HEK293 (cell line): Measurements from ENCODE around the gene SLC39A1.
A peak's percentile ranks its signal among the peaks of the same experiment; 100 is the strongest.

ENCODE experiments used
- CTCF ChIA-PET: fragments of 350-600 bp; formaldehyde crosslinking; extraction: SDS; loops from one replicate; lab custom pipeline; 2021; ENCODE audit warnings: antibody characterized with exemption; lab: Yijun Ruan, JAX
- POLR2A ChIA-PET: fragments of 300-600 bp; formaldehyde crosslinking; extraction: SDS; loops from one replicate; lab custom pipeline; 2020; ENCODE audit warnings: antibody characterized with exemption, inconsistent platforms; lab: Yijun Ruan, JAX
- H3K27ac ChIP-seq: fragments of 200-500 bp; sonication (Bioruptor generic); 2 replicates; pipeline ENCODE4 v1.5.1; 2014; ENCODE audit warnings: low read depth, low read length, control low read depth, inconsistent platforms; ENCODE audit errors: extremely low read depth
- H3K36me3 ChIP-seq, 2 experiments: fragments of 200-500 bp in 1 of 2; sonication (Bioruptor generic) in 1 of 2; 1 replicate in 1 of 2; 2 replicates in 1 of 2; pipeline ENCODE4 v1.5.1; 2014 to 2017; ENCODE audit warnings: inconsistent platforms in 2 of 2, low read length in 2 of 2; ENCODE audit not compliant: control insufficient read depth in 2 of 2, insufficient read depth in 1 of 2
- H3K4me1 ChIP-seq: fragments of 200-500 bp; sonication (Bioruptor generic); 2 replicates; pipeline ENCODE4 v1.5.1; 2014; ENCODE audit warnings: mild to moderate bottlenecking, low read length, inconsistent platforms; ENCODE audit not compliant: control insufficient read depth, insufficient read depth
- H3K4me3 ChIP-seq: 2 replicates; pipeline ENCODE4 v1.5.1; 2011; ENCODE audit warnings: low read depth, mild to moderate bottlenecking, control low read depth, low read length, moderate library complexity
- H3K9me3 ChIP-seq: fragments of 200-500 bp; sonication (Bioruptor generic); 2 replicates; pipeline ENCODE4 v1.5.1; 2014; ENCODE audit warnings: low read depth, low read length, inconsistent platforms; ENCODE audit not compliant: control insufficient read depth, insufficient read depth
- HOXA7 ChIP-seq: sonication (generic); formaldehyde crosslinking; IDR thresholded peaks from 2 replicates; pipeline ENCODE4 v1.8.1; 2022; ENCODE audit warnings: missing genetic modification reagents, borderline replicate concordance
- MZF1 ChIP-seq: fragments of 450-650 bp; formaldehyde crosslinking; IDR thresholded peaks from 2 replicates; pipeline ENCODE4 v1.5.1; 2017; ENCODE audit warnings: missing biosample characterization, missing genetic modification characterization, borderline replicate concordance
- PRDM10 ChIP-seq: fragments of 450-650 bp; formaldehyde crosslinking; IDR thresholded peaks from 2 replicates; pipeline ENCODE4 v1.5.1; 2016; ENCODE audit warnings: missing biosample characterization, missing genetic modification characterization
- REPIN1 ChIP-seq: fragments of 450-650 bp; formaldehyde crosslinking; IDR thresholded peaks from 2 replicates; pipeline ENCODE4 v1.5.1; 2017; ENCODE audit warnings: missing biosample characterization, missing genetic modification characterization, low read depth
- SP2 ChIP-seq: fragments of 450-650 bp; formaldehyde crosslinking; IDR thresholded peaks from 2 replicates; pipeline ENCODE4 v1.5.1; 2016; ENCODE audit warnings: missing biosample characterization, missing genetic modification characterization
- SP3 ChIP-seq: fragments of 450-650 bp; formaldehyde crosslinking; IDR thresholded peaks from 2 replicates; pipeline ENCODE4 v1.5.1; 2016; ENCODE audit warnings: missing biosample characterization, missing genetic modification characterization
- ZBTB20 ChIP-seq: fragments of 450-650 bp; formaldehyde crosslinking; IDR thresholded peaks from 2 replicates; pipeline ENCODE4 v1.5.1; 2016; ENCODE audit warnings: missing biosample characterization, missing genetic modification characterization
- ZFP69B ChIP-seq: fragments of 450-650 bp; formaldehyde crosslinking; IDR thresholded peaks from 2 replicates; pipeline ENCODE4 v1.5.1; 2016; ENCODE audit warnings: missing biosample characterization, missing genetic modification characterization
- ZNF148 ChIP-seq: fragments of 450-650 bp; formaldehyde crosslinking; IDR thresholded peaks from 2 replicates; pipeline ENCODE4 v1.5.0; 2017; ENCODE audit warnings: missing biosample characterization, missing genetic modification characterization, borderline replicate concordance
- ZNF2 ChIP-seq: fragments of 450-650 bp; formaldehyde crosslinking; IDR thresholded peaks from 2 replicates; pipeline ENCODE4 v1.5.1; 2016; ENCODE audit warnings: missing biosample characterization, missing genetic modification characterization
- ZNF423 ChIP-seq: fragments of 450-650 bp; formaldehyde crosslinking; IDR thresholded peaks from 2 replicates; pipeline ENCODE4 v1.5.1; 2016; ENCODE audit warnings: missing biosample characterization, missing genetic modification characterization
- ZNF514 ChIP-seq: fragments of 450-650 bp; formaldehyde crosslinking; IDR thresholded peaks from 2 replicates; pipeline ENCODE4 v1.5.1; 2016; ENCODE audit warnings: missing biosample characterization, missing genetic modification characterization
- ZNF555 ChIP-seq: fragments of 450-650 bp; formaldehyde crosslinking; conservative IDR thresholded peaks from 2 replicates; pipeline ENCODE4 v1.5.1; 2017; ENCODE audit warnings: missing biosample characterization, mild to moderate bottlenecking, missing genetic modification characterization, inconsistent platforms
- ZNF776 ChIP-seq: fragments of 450-650 bp; formaldehyde crosslinking; IDR thresholded peaks from 2 replicates; pipeline ENCODE4 v1.5.0; 2017; ENCODE audit warnings: missing biosample characterization, missing genetic modification characterization, borderline replicate concordance
- ZNF843 ChIP-seq: fragments of 450-650 bp; formaldehyde crosslinking; IDR thresholded peaks from 2 replicates; pipeline ENCODE4 v1.5.1; 2016; ENCODE audit warnings: missing biosample characterization, missing genetic modification characterization
- ZSCAN18 ChIP-seq: fragments of 450-650 bp; formaldehyde crosslinking; IDR thresholded peaks from 2 replicates; pipeline ENCODE4 v1.5.1; 2016; ENCODE audit warnings: missing biosample characterization, missing genetic modification characterization
- ZXDB ChIP-seq: fragments of 450-650 bp; formaldehyde crosslinking; IDR thresholded peaks from 2 replicates; pipeline ENCODE4 v1.5.1; 2016; ENCODE audit warnings: missing biosample characterization, missing genetic modification characterization

The SLC39A1 gene

GRCh38 chr1:153961421-153961820, 1.9 kb downstream of the SLC39A1 start:
- POLR2A ChIA-PET: interaction anchor here (3.0 kb wide), 1 partner anchor 16 kb away, joined by 58 read pairs; the partner anchor contains the start of gene JTB
- Histone ChIP-seq H3K4me3 (no peak overlapping the region), H3K36me3 (peaks cover 0 to 31% of the 10 kb centered on the region in 2 experiments; a peak in 2 of 3 replicates), H3K27ac (no peak overlapping the region), H3K4me1 (peaks cover 13% of the 10 kb centered on the region; the same call in 1 of the 2 replicates), H3K9me3 (no peaks in the 10 kb centered on the region)
- TF ChIP-seq REPIN1 (tag by site-specific recombination) (no peak), HOXA7 (CRISPR knock-in tag) (no peak), ZXDB (tag by site-specific recombination) (no peak), SP2 (tag by site-specific recombination) (no peak), ZBTB20 (tag by site-specific recombination) (no peak), MZF1 (tag by site-specific recombination) (no peak), ZNF555 (tag by site-specific recombination) (no peak), ZNF423 (tag by site-specific recombination) (no peak), ZNF2 (tag by site-specific recombination) (no peak)
- CTCF ChIA-PET: no interaction called here

GRCh38 chr1:153960206-153960605, 3.1 kb downstream of the SLC39A1 start:
- ChIA-PET POLR2A (interaction anchor here (1.3 kb wide), 1 partner anchor 18 kb away, joined by 4 read pairs; the partner anchor contains the start of gene JTB), CTCF (interaction anchor here (0.7 kb wide), 2 partner anchors 8 to 26 kb away, joined by 3 to 4 read pairs; partner anchors contain the start of gene RAB13)
- Histone ChIP-seq H3K9me3 (no peaks in the 10 kb centered on the region), H3K4me1 (peaks cover 13% of the 10 kb centered on the region; the same call in 1 of the 2 replicates), H3K36me3 (peaks cover 0 to 36% of the 10 kb centered on the region in 2 experiments; a peak in 2 of 3 replicates), H3K27ac (no peak overlapping the region), H3K4me3 (no peak overlapping the region)
- no peak for TF ChIP-seq ZNF776 (tag by site-specific recombination)

GRCh38 chr1:153959454-153959853, 3.9 kb downstream of the SLC39A1 start:
- Histone ChIP-seq H3K4me1 (peaks cover 13% of the 10 kb centered on the region; the same call in 1 of the 2 replicates), H3K36me3 (peaks cover 0 to 43% of the 10 kb centered on the region in 2 experiments; a peak in 2 of 3 replicates), H3K4me3 (no peak overlapping the region), H3K9me3 (no peaks in the 10 kb centered on the region), H3K27ac (peak overlapping the region; percentile 24)
- ChIA-PET POLR2A (interaction anchor here (1.3 to 2.0 kb wide), 6 partner anchors 8 to 31 kb away, joined by 4 to 32 read pairs (median 13); partner anchors contain the start of genes CREB3L4, DENND4B, JTB and RPS27), CTCF (interaction anchor here (0.7 to 1.2 kb wide), 3 partner anchors 13 to 1939 kb away, joined by 3 to 4 read pairs (median 3); partner anchors contain the start of genes DENND4B and RAB13)
- TF ChIP-seq ZNF148 (tag by site-specific recombination) (no peak), ZFP69B (peak; percentile 22; the same call in 1 of the 2 replicates), ZNF514 (tag by site-specific recombination) (no peak), PRDM10 (tag by site-specific recombination) (peak; percentile 97), ZNF843 (no peak), SP3 (tag by site-specific recombination) (no peak), ZSCAN18 (tag by site-specific recombination) (no peak)
